Activated CD8-positive, alpha-beta memory T cell treated with anti-CD3 and anti-CD28 coated beads for 36 hours (primary cell): ENCODE measurements around the gene GDAP1L1. TPM values are rescaled to one million over a fixed set of nuclear protein-coding genes. Genes with fewer than 3 reads are reported as not detected.

Source experiments
- CTCF ChIA-PET: fragments of 350-600 bp; sonication (Branson Sonifier 250); formaldehyde crosslinking; loops from one replicate; lab custom pipeline; 2021; ENCODE audit warnings: antibody characterized with exemption; lab: Charles Lee
- POLR2A ChIA-PET: fragments of 350-600 bp; sonication (Branson Sonifier 250); formaldehyde crosslinking; loops from one replicate; lab custom pipeline; 2021; ENCODE audit warnings: antibody characterized with exemption; lab: Charles Lee
- total RNA-seq, 2 experiments: library from RNA; stranded (reverse); gene quantifications; one replicate each; pipeline ENCODE4 v1.2.3, GENCODE V29; 2021

The GDAP1L1 gene
- total RNA-seq, result not detected

DNA sequence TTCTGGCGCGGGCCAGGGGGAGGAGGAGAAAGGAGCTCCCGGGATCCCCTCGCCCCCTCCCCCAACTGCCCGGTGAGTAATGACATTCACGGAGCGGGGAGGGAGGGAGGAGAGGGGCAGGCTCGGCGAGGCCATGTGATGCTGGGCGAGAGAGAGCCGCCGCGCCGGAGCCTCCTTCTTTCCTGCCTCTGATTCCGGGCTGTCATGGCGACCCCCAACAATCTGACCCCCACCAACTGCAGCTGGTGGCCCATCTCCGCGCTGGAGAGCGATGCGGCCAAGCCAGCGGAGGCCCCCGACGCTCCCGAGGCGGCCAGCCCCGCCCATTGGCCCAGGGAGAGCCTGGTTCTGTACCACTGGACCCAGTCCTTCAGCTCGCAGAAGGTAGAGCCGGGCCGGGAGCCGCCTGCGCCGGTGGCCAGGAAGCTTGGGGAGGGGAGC lies at the start of gene GDAP1L1:
GDAP1L1 (plus strand) TSS at position 178 of the 441 bp plus-strand sequence; CDS start at position 205, 27 bp downstream.
- POLR2A ChIA-PET, result no interaction called here

GRCh38 chr20:44198872-44199271 lies 48.2 kb upstream of the GDAP1L1 start:
- POLR2A ChIA-PET, result no interaction called here
- CTCF ChIA-PET, result interaction anchor here (1.2 kb wide), 1 partner anchor 9 kb away, joined by 3 read pairs; no protein-coding TSS in a partner anchor

More for the DNA sequence above, at the start of gene GDAP1L1:
- CTCF ChIA-PET, result interaction anchor here (0.5 to 1.4 kb wide), 2 partner anchors 31 to 490 kb away, joined by 3 read pairs; no protein-coding TSS in a partner anchor

DNA sequence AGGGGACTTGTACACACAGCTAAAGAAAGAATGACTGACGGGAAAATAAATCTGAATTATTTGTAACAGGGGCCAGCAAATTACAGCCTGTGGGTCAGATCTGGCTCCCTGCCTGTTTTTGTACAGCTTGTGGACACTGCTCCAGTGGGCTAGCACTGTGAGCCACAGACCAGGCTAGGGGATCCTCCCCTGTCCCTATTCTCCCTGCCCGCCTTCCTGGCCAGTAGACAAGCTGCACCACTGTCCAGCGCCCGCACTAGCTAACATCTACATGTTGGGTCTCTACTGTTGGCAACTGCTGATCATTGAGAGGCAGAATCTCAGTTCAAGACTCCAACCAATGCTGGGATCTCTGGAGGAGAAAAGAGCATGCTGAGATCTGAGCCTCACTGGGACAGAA lies 47.2 kb upstream of the GDAP1L1 start:
- ChIA-PET POLR2A (no interaction called here), CTCF (no interaction called here)

DNA sequence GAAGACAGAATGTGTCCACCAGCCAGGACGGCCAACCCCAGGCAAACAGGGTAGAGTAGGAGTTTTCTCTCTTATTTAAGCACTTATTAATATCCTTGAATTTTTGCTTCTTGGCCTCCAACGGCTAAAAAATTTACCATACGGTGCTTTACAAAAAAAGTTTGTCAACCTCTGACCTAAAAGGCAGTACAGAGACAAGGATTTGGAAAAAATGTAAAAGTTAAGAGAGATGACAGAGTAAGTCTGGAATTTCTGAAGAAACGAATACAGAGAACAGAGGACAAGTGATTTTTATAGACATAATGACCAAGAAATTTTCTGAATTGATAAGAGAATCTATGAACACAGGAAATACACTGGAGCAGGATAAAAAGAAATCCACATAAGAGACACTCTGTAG lies 46.7 kb upstream of the GDAP1L1 start:
- POLR2A ChIA-PET, result no interaction called here
- CTCF ChIA-PET, result no interaction called here

DNA sequence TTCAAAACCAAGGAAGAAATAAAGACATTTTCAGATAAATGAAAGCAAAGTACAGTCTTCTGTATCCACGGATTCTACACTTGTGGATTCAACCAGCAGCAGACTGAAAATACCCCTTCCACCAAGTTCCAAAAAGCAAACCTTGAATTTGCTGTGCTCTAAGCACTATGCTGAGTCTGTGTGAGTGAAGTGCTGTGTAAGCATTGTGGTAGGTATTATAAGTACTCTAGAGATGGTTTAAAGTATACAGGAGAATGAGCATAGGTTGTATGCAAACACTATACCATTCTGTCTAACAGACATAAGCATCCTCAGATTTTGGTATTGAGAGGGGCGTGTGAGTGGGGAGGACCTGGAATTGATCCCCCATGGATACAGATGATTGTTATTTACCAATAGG lies 46.1 kb upstream of the GDAP1L1 start:
- ChIA-PET POLR2A (no interaction called here), CTCF (no interaction called here)

- ChIA-PET POLR2A (no interaction called here), CTCF (interaction anchor here (0.6 kb wide), 1 partner anchor 228 kb away, joined by 3 read pairs; no protein-coding TSS in a partner anchor)
Measured at GRCh38 chr20:44203161-44203560, 43.9 kb upstream of the GDAP1L1 start.

GRCh38 chr20:44204156-44204831 lies 42.8 kb upstream of the GDAP1L1 start:
- POLR2A ChIA-PET, result no interaction called here
- CTCF ChIA-PET, result no interaction called here

DNA sequence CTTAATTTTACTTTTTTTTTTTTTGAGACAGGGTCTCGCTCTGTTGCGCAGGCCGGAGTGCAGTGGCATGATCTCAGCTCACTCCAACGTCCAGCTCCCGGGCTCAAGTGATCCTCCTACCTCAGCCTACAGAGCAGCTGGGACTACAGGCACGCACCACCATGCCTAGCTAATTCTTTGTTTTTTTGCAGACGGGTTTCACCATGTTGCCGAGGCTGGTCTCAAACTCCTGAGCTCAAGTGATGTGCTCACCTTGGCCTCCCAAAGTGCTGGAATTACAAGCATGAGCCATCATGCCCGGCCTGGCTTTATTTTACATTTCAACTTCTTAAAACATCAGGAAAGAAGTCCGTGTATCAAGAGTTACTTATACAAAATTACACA lies 42.3 kb upstream of the GDAP1L1 start:
- POLR2A ChIA-PET, result no interaction called here
- CTCF ChIA-PET, result no interaction called here

DNA sequence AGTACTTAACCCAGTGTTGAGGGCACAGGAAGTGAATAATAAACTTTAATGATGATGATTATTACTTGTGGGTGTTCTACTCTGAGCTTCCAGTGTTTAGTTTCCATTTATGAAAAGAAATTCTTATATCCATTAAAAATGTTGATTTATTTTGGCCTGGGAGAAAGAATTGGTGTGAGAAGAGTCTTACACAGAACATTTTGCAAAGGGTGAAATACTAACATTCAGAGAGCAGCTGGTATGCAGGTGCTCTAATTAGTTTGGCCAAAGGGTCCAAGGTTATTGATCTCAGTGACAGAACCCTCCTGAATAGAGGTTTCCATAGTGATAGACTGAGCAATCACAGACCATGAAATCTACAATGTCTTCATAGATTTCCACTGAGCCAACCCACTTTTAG lies 41.0 kb upstream of the GDAP1L1 start:
- ChIA-PET POLR2A (no interaction called here), CTCF (no interaction called here)

GRCh38 chr20:44207126-44207723 lies 39.9 kb upstream of the GDAP1L1 start:
- CTCF ChIA-PET, result no interaction called here
- POLR2A ChIA-PET, result no interaction called here

DNA sequence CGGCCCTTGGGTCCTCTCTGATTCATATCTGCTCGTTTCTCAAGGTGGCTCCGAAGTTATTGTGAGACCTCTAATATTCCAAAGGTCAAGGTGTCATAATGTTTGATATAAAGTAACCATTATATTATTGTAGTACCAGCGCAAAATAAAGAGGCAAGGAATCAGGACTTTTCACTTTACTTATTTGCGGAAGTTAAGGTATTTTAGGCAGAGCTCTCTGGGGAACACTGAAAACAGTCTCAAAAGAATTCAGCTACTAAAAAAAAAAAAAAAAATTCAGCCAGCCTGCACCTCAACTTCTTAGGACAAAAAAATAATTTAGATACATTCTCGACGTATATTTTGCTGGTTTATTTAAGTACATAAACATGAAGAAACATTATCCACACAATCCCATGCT lies 38.9 kb upstream of the GDAP1L1 start:
- POLR2A ChIA-PET, result no interaction called here

DNA sequence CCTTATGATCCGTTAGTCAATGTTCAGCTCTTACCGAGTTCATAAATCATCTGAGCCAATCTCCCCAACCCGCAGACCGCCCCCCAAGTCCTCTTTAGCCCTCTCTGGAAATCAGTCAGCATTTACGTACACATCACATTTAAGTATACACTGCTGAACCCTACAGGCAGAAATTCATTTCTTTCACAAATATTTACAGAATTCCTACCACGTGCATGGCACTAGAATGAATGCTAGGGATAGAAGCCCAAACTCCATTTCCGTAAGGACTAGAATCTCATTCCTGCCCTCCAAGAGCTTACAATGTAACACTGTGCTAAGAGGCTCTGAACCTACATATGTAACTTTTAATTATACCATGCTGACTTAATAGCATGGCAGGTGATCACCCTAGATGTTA lies 38.3 kb upstream of the GDAP1L1 start:
- ChIA-PET CTCF (interaction anchor here (0.6 to 2.5 kb wide), 3 partner anchors 9 to 436 kb away, joined by 3 to 11 read pairs (median 3); no protein-coding TSS in a partner anchor), POLR2A (no interaction called here)

More for the DNA sequence above, 38.9 kb upstream of the GDAP1L1 start:
- CTCF ChIA-PET, result interaction anchor here (0.5 to 2.5 kb wide), 5 partner anchors 10 to 437 kb away, joined by 3 to 11 read pairs (median 3); partner anchors contain the start of gene TTPAL

DNA sequence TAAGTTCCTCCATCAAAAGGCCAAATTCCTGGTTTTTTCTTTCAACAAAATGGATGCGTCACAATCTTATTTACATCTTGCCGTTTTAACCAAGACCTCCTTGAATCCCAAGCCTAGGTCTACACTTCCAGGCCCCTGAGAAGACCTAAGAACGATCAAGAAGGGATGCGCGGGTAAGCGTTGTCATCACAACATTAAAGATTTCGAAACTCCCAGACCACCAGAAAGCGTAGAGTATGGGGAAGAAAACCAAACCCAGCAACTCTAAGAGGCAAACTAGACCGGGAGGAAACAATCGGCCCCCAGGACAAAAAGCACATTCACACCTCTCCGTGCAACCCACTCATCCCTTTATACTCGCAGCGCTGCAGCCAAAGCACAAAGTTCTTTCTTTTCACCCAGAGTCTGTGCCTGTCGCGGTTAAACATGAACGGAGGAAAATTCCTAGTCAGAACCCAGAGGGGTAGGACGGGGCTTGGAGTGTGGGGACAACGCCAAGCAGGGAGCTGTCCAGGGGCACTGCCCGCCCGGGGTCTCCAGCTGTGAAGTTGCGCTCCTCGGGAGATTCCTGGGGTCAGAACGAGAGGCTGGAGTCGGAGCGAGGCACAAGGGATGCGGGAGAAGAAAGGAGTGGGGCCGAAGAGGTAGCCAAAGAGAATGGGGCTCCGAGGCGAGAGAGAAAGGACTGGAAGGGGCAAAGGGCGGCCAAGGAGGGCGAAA lies 37.3 kb upstream of the GDAP1L1 start:
- ChIA-PET CTCF (interaction anchor here (1.2 to 2.5 kb wide), 2 partner anchors 8 to 101 kb away, joined by 3 to 11 read pairs; partner anchors contain the start of gene FITM2), POLR2A (interaction anchor here (0.8 kb wide), 1 partner anchor 549 kb away, joined by 5 read pairs; no protein-coding TSS in a partner anchor)

DNA sequence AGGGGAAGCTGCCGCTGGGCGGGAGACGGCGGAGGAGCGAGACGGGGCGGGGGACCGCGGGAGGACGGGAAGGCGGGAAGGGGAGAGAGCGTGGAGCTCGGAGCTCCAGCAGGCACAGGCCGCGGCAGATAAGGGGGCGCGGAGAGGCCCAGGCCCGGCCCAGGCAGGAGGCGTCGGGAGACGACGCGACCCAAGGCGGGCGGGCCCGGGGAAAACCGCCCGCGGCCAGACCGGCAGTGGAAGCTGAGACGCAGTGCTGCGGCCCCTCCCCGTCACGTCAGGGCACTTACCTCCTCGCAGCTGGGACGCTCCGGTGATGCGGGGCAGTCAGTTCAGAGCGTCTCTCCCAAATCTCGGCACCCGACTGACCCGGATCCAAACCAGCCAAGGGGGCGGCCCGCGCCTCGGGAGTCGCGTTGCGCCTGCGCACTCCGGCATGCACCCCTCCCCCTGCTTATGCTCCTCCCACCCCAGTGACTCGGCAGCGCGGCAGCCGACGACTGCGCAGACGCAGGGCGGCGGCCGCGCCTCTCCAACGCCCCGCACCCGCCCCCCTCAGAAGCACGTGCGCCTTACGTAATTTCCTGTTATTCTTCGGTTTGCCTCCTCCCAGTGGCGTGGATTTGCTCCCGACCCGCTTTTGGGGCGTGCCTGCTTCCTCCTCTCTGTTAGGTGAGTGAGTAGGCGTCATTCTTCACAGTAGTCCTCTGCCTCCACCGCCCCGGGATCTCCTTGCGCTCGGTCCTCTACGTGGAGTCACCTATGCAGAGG lies 36.5 kb upstream of the GDAP1L1 start, which contains the start of gene OSER1:
OSER1 (minus strand) TSS at position 366 of the 771 bp plus-strand sequence. CDS start 3,814 bp downstream, outside the sequence.
- CTCF ChIA-PET, result interaction anchor here (0.6 to 2.5 kb wide), 3 partner anchors 7 to 101 kb away, joined by 3 to 11 read pairs (median 6); partner anchors contain the start of gene FITM2
- POLR2A ChIA-PET, result interaction anchor here (0.8 kb wide), 1 partner anchor 550 kb away, joined by 5 read pairs; no protein-coding TSS in a partner anchor

DNA sequence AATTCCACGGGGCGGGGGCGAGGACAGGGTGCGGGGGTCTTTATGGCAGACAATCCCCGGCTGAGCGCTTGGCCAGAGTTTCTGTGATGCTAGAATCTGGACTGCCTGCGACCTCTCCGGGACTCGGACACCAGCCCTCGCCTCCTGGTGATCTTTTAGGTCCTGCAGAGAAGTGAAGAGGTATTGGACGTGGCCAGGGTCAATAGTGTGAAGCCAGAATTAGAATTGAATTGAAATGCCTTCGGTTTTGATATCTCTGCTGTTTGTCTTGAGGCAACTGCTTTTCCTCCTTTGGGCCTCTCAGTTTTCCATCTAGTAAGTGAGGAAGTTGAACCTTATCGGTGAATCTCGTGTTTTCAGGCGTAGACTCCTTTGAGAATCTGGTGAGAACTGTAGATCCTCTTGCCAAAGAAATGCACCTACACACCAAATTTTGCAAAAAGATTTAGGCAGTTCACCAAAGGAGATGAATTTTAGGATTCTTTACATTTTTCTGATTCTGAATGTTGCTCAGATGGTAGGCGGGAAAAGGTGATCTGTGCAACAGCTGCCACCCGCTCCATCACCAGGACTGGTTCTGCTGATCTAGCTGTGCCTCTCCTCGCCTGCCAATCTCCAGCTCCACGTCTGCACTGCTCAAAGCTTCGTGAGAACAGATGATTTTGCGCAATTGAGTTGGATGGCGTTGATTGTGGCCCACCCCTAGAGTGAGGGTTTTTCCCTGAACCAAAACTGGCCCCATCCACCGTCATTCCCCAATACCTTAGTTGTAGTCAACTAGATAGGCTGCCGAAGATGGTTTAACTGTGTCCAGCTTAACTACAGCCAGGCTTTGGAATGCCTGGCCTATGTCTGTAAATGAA lies 35.7 kb upstream of the GDAP1L1 start:
- ChIA-PET POLR2A (no interaction called here), CTCF (interaction anchor here (1.0 to 1.2 kb wide), 3 partner anchors 21 to 103 kb away, joined by 3 to 4 read pairs (median 4); partner anchors contain the start of gene FITM2)

DNA sequence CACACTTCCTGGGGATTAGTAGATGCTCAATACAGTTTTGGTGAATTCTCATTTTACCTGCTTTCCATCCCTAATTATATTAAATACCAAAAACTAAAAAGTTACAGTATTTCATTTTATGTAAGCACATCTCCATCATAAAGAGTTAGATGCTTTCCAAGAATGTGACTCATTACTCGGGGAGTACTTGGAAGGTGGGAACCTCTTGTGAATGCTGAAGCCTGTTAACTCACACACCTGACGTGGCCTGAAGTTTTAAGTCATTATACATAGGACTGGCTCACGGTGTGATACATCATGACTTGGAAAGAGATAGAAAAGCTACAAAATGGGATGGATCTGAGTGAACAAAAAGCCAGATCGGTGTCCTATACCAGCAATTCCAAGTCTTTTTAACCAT lies 34.3 kb upstream of the GDAP1L1 start:
- CTCF ChIA-PET, result interaction anchor here (0.6 to 8.0 kb wide), 3 partner anchors 99 to 397 kb away, joined by 5 to 161 read pairs (median 5); partner anchors contain the start of gene FITM2
- POLR2A ChIA-PET, result no interaction called here

- POLR2A ChIA-PET, result no interaction called here
- CTCF ChIA-PET, result interaction anchor here (0.7 to 8.0 kb wide), 10 partner anchors 9 to 274 kb away, joined by 3 to 161 read pairs (median 4); partner anchors contain the start of gene FITM2
Measured at GRCh38 chr20:44215125-44215524, 32.0 kb upstream of the GDAP1L1 start.
